Non-pigmented ciliary epithelial cell (primary cell): Measurements from ENCODE around the gene OBP2A.

Source experiments
- DNase-seq: peaks from one replicate; pipeline ENCODE4 v3.0.0-alpha.2; 2010; ENCODE audit warnings: low read depth

The OBP2A gene

DNA sequence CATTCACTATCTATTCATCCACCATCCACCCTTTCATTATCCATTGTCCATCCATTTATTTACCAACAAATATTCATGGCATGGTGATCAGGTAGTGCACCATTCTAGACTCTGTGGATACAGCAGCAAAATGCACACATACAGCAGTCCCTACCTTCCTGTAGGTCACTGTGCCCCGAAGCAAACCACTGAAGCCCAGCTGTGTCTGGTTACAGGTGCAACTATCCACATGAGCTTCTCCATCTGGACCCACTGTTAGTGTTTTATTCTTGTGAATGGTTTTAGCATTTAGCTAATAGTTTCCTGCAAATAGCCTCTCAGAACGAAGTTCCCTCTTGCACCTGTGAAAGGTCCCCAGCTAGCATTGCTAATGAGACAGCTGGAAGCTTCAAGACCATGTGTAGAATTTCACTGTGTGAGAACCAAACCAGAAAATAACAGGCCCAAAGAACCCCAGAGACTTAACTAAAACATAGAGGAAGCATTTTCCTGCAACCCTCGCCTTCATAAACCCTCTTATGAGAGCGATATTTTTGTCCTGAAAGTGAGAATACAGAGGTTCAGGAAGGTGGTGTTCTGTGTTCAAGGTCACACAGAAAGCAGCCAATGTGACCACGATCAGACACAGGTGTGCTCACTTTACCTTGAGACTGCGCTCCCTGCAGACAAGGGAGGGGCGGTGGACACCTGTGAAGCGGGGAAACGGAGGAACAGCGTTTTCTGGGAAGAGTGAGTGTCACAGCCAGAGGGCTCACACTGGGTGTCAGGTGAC, 34.1 kb downstream of the OBP2A start:
- DNase-seq = no peak

DNA sequence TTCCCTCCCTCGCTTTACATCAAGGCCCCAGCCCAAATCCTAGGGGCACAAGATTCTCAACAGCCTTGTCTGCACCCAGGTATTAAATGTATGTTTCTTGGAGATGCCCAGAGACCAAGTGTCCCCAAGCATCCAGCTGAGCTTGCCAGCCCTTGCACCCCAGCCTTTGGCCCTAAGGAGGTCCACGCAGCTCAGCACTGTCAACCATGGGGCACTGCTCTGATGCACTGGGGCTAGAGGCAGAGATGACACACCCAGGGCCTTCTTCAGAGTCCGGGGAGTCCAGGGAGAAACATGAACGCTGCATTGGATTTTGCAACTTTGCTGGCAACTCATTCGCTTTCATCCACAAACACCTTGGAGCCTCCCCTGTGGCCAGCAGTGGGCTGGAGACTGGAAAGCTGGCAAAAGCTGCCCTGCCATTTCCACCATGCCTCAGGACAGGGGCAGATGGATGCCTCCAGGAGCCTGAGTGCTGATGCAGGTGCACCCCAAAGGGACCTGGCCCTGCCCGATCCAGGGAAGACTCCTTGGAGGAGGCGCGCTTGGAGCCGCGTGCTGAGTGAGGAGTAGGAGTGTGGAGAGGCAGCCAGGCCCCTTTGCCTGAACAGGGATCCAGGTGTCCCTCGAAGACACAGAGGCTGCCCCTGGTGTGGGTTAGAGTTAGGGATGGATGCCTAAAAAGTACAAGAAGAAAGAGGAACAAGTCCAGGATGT, 34.9 kb downstream of the OBP2A start:
- no peak for DNase-seq

- no peak for DNase-seq
Observed at GRCh38 chr9:135581636-135582426, 35.9 kb downstream of the OBP2A start.

DNA sequence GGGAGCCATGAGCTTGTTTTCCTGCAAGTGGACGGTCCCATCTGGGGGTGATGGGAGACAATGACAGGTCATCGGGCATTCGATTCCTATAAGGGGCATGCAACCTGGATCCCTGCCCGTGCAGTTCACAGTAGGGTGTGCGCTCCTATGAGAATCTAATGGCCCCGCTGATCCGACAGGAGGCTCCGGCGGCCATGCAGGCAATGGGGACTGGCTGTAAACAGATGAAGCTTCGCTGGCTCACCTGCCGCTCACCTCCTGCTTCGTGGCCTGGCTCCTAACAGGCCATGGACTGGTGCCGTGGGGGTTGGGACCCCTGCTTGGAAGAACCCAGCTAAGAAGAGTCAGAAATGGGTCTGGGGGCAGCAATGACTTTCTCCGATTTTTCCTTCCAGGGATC, 36.6 kb downstream of the OBP2A start:
- DNase-seq = no peak

DNA sequence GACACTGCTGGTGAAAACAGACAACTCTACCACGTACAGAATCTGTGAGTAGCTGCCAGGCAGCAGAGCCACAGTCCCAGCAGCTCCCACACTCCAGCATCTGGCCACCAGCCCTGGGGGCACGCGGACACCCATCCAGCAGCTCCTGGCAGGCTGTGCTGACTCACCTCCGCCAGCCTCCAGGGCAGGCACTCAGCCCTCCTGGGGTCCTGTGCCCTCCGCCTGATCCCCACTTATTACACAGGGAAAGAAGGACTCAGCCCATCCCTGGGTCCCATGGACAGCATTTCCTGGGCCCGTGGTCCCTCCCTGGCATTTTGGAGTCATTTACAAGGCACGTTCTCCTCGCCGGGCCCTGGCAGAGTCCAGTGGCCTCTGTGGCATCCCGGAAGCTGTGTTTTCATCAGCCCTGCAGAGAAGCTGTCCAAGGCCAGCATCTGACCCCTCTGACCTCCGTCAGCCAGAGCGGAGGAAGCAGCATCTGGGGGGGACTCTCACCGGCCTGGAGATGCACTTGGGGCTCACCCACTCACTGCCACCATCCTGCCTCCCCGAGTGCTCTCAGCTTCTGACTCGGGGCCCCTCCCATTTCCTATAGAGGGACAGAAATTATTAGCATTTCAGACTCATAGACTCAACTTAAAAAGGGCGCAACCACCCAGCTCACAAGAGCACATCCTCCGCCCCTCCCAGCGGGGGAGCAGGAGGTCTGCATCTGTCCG, 37.2 kb downstream of the OBP2A start:
- no peak for DNase-seq

DNA sequence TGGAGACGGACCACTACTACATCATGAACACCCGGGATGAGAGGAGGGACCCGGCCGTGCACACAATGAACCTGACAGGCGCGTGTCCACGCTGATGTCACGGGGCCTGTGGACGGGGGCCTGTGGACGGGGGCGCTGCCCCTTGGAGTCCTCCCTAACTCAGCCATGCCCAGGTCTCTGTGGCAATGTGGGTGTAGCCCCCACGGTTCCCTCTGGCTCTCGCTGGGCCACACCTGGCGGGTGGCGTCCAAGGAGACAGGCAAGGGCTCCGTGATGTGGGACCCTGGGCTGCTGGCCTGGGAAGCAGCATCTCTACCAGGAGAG, 37.7 kb downstream of the OBP2A start:
- DNase-seq = no peak

DNA sequence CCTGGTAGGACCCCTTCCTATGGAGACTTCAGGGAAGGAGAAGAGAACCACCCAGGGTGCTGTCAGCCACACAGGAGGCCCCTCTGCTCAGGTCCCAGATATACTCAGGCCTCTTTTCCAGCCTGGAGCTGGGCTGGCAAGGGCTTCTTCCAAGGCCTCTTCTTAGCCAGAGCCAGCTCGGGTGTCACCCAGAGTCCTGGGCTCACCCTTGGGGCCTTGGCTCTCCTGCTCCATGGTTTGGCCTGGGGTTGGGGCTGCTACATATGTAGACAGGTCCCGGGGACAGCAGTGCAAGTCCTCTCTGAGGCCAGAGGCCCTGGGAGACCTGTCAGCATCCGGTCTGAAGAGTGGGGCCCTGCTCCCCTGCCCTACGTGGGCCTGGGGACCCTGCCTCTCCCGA, 38.4 kb downstream of the OBP2A start:
- no peak for DNase-seq

- no peak for DNase-seq
Observed at GRCh38 chr9:135584934-135585333, 39.0 kb downstream of the OBP2A start.

DNA sequence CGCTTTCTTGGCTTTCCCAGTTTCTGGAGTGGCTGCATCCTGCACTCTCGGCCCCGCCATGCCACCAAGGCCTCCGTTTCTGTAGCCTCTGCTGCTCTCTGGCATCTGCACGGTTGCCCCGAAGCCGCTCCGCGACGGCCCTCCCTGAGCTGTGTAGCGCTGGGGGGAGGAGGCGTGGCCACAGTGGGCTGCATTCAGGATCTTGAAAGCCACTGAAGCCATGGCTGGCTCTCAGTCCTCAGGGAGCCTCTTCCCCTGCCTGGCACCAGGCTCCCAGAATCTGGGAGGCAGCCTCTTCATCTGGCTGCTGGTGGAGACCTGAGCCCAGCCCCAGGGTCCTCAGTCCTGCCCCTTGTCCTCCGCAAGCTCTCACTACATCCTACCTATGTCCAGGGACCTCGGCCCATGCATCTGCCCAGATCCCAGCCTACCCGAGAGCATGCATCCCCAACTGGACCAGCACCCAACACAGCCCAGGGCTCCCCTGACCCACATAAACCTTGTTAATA, 40.7 kb downstream of the OBP2A start:
- DNase-seq = no peak

DNA sequence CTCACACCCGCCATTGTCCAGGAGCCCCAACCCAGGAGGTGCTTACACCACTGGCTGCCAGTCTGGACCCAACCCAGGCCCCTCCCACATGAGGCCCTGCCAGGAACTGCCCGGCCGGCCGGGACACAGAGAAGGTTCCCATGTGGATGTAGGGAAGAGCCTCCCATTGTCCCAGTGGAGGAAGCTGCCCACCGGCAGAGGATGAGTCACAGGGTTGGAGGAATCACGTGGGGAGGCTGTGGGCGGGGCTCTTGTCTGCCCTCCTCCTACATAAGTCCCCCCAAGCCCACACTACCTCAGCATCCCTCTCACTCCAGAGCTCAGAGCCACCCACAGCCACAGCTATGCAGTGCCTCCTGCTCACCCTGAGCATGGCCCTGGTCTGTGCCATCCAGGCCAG, 41.7 kb downstream of the OBP2A start:
- DNase-seq = no peak

- DNase-seq = no peak
Observed at GRCh38 chr9:135588371-135588770, 42.4 kb downstream of the OBP2A start.

DNA sequence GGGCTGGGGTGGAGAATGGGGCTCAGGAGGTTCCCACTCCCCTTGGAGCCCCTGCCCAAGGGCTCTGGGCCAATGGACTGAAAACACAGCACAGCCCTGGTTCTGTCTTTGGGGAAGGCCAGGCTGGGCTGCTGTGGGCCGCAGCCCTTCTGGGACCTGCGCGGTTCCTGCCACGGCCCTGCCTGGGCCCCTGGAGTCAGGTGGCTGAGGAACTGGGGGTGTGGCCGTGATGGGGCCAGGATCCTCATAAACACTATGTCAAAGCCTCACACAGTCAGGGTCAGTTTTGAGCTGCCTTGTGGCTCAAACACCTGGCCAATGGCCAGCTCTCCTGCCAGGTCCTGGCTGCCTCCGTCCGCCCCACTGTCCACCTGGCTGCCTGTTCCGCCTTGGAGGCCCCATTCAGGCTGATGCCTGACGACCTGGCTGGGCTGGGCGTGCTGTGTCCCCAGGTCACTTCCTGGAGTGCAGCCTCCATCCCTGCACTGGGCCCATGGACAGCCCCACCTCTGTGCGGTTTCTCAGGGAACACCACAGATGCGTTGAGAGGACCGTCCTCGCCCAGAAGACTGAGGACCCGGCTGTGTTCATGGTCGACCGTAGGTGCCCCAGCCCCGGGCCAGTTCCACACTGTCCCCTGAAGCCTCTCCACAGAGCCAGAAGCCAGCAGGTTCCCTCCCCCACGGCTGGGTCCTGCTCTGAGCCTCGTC, 43.1 kb downstream of the OBP2A start:
- DNase-seq = no peak

GRCh38 chr9:135589596-135590485, 43.9 kb downstream of the OBP2A start:
- no peak for DNase-seq

DNA sequence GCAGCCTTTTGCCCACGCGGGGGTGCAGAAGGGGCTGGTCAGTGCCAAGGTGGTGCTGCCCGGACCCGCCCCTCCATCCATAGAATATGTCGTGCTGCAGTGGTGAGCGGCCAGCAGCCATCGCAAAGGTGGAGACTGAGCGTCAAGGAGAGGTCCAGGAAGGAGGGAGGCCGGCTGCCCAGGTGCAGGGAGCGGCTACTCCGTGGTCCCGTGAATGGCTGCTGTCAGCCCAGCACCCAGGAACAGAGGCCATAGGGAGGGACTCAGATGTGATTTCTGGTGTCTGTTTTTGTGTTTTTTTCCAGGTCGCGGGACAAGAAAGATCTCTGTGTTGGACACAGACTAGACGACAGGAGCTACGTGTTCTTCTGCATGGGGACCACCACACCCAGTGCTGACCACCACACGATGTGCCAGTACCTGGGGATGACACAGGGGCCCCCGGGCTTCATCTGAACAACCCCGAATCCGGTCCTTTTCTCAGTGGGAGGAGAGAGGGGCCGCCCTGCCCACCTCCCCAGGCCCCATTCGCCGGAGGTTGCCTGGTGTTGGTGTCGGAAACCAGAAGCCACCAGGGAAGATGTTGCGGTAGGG, 44.7 kb downstream of the OBP2A start:
- DNase-seq = no peak

DNA sequence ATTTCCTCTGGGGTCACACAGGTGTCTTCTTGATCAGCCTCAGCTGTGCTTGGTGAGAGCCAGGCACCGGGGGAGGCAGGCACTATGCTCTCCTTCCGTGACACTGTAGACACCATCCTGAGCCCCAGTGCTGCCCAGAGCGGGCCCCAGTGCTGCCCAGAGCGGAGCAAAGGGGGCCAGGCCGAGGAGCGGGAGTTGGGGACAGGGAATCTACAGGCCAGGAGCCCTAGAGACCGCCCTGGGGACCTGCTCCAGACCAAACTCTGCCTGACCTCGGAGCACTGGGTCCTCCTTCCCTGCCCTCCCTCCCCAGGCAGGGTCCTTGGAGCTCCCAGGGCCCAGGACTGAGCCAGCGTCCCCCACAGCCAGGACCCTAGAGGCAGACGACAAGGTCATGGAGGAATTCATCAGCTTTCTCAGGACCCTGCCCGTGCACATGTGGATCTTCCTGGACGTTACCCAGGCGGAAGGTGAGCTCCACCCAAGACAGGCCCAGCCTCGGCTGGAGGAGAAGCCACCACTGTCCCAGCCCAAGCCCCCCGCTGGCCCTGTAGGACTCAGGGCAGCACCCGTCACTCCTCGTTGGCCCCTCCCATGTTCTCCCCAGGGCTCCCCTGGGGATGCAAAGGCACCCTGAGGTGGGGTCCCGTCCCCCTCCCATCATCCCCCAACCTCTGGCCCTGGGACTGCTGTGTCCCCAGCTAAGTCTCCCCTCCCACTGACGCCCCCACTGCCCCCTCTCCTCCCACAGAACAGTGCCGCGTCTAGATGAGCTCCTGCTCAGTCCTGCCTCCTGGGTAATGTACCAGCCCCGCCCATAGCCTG, 45.8 kb downstream of the OBP2A start:
- DNase-seq = no peak

GRCh38 chr9:135592331-135592590, 46.3 kb downstream of the OBP2A start:
- DNase-seq = no peak

DNA sequence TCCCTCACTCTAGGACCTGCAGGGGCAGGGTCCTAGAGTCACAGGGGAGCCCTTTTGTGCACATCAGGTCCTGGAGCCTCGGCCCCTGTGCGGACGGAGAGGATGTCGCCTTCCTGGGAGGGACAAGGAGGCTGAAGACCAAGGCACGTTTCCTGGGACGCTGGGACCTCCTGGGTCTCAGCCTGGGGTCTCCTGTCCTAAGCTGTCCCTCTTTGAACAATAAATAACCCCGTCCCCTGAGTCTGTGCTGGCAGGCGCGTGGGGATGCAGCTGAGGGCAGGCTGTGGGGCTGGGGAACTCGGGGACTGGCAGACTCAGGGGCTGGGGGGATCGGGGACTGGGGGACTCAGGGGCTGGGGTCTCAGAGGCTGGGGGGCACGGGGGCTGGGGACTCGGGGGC, 46.7 kb downstream of the OBP2A start:
- no peak for DNase-seq

DNA sequence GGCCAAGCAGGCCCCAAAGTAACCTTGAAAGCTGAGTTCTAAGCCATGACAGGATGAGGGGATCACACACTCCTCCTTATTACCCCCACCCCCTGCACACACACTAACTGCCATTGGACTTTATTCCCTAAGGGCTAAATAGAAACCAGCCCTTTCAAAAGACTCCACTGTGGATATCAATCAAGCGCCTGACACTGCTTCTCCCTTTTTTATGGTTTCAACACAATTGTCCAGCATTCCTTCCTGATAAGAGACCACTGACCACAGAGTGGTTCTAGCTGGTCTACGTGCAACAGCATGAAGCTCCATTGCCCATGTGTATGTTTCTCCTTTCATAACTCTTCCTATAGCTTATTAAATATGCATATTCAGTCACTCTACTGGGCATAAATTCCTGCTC, 50.3 kb downstream of the OBP2A start:
- no peak for DNase-seq
